Measurements from ENCODE around the gene TAB2. TPM values are rescaled to one million over a fixed set of nuclear protein-coding genes. Genes with fewer than 3 reads are reported as not detected.
"Not testable (repeated sequence)": the region's sequence is repeated elsewhere in the genome, so short reads cannot be mapped to it uniquely, and the experiment has no call there.

Gene TAB2
- total RNA-seq, 3 donors from 2014 or later = 57.1 to 124 (median 70.2) TPM

DNA sequence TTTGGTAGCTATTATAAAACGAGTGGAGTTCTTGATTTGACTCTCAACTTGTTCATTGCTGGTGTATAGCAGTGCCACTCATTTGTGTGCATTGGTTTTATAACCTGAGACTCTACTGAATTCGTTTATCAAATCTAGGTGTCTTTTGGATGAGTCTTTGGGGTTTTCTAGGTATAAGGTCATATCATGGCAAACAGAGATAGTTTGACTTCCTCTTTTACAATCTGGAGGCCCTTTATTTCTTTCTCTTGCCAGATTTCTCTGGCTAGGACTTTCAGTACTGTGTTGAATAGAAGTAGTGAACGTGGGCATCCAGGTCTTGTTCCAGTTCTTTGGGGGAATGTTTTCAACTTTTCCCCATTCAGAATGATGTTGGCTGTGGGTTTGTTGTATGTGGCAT is 121.3 kb downstream of the TAB2 start:
- Histone ChIP-seq H3K4me3 (no peak overlapping the region), H3K36me3 (ENCODE audit: low read depth) (no peaks in the 10 kb centered on the region), H3K4me1 (ENCODE audit: low read depth) (no peaks in the 10 kb centered on the region), H3K9me3 (no peaks in the 10 kb centered on the region)
- ATAC-seq (no peak), DNase-seq (no peak)
- intact Hi-C loops (cut with DNase I, micrococcal nuclease) = no loop called here
- TF ChIP-seq, protein P1, sequence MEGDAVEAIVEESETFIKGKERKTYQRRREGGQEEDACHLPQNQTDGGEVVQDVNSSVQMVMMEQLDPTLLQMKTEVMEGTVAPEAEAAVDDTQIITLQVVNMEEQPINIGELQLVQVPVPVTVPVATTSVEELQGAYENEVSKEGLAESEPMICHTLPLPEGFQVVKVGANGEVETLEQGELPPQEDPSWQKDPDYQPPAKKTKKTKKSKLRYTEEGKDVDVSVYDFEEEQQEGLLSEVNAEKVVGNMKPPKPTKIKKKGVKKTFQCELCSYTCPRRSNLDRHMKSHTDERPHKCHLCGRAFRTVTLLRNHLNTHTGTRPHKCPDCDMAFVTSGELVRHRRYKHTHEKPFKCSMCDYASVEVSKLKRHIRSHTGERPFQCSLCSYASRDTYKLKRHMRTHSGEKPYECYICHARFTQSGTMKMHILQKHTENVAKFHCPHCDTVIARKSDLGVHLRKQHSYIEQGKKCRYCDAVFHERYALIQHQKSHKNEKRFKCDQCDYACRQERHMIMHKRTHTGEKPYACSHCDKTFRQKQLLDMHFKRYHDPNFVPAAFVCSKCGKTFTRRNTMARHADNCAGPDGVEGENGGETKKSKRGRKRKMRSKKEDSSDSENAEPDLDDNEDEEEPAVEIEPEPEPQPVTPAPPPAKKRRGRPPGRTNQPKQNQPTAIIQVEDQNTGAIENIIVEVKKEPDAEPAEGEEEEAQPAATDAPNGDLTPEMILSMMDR (IDR thresholded peaks at IDR 0.05) = no peak

DNA sequence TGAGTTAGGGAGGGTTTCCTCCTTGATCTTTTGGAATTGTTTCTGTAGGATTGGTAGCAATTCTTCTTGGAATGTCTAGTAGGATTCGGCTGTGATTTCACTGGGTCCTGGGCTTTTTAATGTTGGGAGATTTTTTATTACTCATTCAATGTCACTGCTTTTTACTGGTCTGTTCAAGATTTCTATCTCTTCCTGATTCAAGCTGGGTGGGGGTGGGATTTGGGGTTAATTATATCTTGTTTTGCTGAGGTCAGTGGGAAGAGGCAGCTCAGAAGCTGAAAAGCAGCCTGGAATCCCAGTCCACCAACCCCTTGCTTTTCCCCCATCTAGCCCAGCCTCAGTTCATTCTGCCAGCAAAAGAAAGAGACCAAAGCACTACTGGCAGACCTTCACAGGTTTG is 122.1 kb downstream of the TAB2 start:
- DNase-seq = no peak
- no peak overlapping the region for H3K4me3 ChIP-seq
- intact Hi-C loops (cut with DNase I, micrococcal nuclease) = no loop called here

GRCh38 chr6:149440735-149441671 is 123.5 kb downstream of the TAB2 start:
- Histone ChIP-seq H3K4me1 (ENCODE audit: low read depth) (no peaks in the 10 kb centered on the region), H3K36me3 (ENCODE audit: low read depth) (no peaks in the 10 kb centered on the region), H3K9me3 (no peaks in the 10 kb centered on the region), H3K4me3 (no peak overlapping the region)
- ATAC-seq = no peak
- intact Hi-C loops (cut with DNase I, micrococcal nuclease) = no loop called here
- no peak for DNase-seq
- TF ChIP-seq, protein P1 (IDR thresholded peaks at IDR 0.05) = no peak

More for the DNA sequence above, 122.1 kb downstream of the TAB2 start:
- Histone ChIP-seq H3K9me3 (no peaks in the 10 kb centered on the region), H3K36me3 (ENCODE audit: low read depth) (no peaks in the 10 kb centered on the region), H3K4me1 (ENCODE audit: low read depth) (no peaks in the 10 kb centered on the region)
- TF ChIP-seq, protein P1 (IDR thresholded peaks at IDR 0.05) = no peak
- no peak for ATAC-seq

- TF ChIP-seq, protein P1 (IDR thresholded peaks at IDR 0.05) = no peak
- ATAC-seq (peak; percentile 17), DNase-seq (no peak)
- Histone ChIP-seq H3K4me1 (ENCODE audit: low read depth) (no peaks in the 10 kb centered on the region), H3K4me3 (no peak overlapping the region), H3K36me3 (ENCODE audit: low read depth) (no peaks in the 10 kb centered on the region), H3K9me3 (no peaks in the 10 kb centered on the region)
- intact Hi-C loops (cut with DNase I, micrococcal nuclease) = no loop called here
Measured at GRCh38 chr6:149441740-149442139, 124.2 kb downstream of the TAB2 start.

DNA sequence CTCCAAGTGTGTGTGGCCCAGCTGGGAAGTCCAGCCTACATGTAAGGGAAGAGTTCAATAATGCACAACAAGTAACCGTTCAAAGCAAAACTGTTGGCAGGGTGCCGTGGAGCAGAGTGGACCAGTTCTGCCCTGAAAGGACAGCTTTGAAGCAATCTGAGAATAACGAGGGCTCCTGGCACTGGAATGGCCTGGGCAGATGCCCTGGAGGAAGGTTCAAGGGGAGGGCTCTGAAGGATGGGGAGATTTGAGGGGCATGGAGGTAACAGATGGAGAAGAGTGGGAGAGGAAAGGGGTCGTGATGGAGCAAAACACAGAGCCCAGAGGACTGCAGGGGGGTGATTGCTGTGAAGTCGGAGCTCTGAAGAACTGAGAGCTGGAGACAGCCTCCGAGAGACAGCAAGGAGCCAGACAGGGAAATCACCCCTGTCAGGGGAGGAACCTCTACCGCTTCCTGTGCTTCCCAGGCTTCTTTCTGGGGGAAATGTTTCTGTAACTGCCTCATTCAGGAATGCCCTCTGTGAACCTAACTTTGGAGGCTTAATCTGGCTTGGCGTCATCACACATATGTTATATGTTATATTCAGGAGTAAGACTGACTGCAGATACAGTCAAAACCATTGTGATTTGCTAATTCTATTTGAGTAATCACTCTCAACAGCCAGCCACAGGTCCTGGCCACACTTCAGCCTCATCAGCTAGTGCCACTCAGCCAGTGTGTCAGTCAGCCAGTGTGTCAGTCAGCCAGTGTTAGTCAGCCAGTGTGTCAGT is 126.1 kb downstream of the TAB2 start:
- ATAC-seq (no peak), DNase-seq (no peak)
- no peak overlapping the region for H3K4me3 ChIP-seq
- no peaks in the 10 kb centered on the region for H3K9me3 ChIP-seq
- intact Hi-C loops (cut with DNase I, micrococcal nuclease) = no loop called here
- H3K4me1 ChIP-seq (ENCODE audit: low read depth) = no peaks in the 10 kb centered on the region
- TF ChIP-seq, protein P1 (IDR thresholded peaks at IDR 0.05) = no peak
- no peaks in the 10 kb centered on the region for H3K36me3 ChIP-seq (ENCODE audit: low read depth)

DNA sequence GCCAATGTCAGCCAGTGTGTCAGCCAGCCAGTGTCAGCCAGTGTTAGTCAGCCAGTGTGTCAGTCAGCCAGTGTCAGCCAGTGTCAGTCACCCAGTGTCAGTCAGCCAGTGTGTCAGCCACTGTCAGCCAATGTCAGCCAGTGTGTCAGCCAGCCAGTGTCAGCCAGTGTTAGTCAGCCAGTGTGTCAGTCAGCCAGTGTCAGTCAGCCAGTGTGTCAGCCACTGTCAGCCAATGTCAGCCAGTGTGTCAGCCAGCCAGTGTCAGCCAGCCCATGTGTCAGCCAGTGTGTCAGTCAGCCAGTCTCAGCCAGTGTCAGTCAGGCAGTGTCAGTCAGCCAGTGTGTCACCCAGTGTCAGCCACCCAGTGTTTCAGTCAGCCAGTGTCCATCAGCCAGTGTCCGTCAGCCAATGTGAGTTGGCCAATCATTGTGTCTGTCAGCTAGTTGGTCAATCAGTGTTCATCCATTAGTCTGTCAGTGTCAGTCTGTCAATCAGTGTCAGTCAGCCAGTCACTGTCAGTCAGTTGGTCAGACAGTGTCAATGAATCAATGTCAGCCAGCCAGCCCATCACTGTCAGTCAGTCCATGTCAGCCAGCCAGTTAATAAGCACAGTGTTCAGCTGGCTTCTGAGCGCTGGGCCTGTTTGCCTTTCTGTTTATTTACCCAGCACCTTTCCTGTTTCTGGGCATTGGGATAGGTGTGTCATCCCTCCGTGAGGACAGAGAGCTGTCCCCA is 127.0 kb downstream of the TAB2 start:
- peak; percentile 43 for ATAC-seq
- DNase-seq; intact Hi-C loops (cut with DNase I, micrococcal nuclease); H3K36me3 ChIP-seq (ENCODE audit: low read depth); H3K4me1 ChIP-seq (ENCODE audit: low read depth); H3K4me3 ChIP-seq; H3K9me3 ChIP-seq: not testable (repeated sequence)

Measured in mucosa of descending colon (tissue), 3 donors.